Esophagus muscularis mucosa (tissue), 4 donors: ENCODE measurements around the gene MRPS18B. TPM values are rescaled to one million over a fixed set of nuclear protein-coding genes. Genes with fewer than 3 reads are reported as not detected.
A peak's percentile ranks its signal among the peaks of the same experiment; 100 is the strongest.

Experiments
- DNase-seq: peaks from one replicate; pipeline ENCODE4 v3.0.0-alpha.2; 2017; ENCODE audit errors: extremely low spot score
- H3K27ac ChIP-seq, 4 donors: fragments of 200-600 bp; sonication (generic); replicated peaks in 1 of 4; 1 replicate in 3 of 4; 2 replicates in 1 of 4; pipeline ENCODE4 v1.5.1; 2016 to 2019; ENCODE audit warnings: mild to moderate bottlenecking in 1 of 4
- H3K27me3 ChIP-seq, 4 donors: fragments of 200-600 bp; sonication (generic); one replicate each; pipeline versions ENCODE4 v1.5.1 to v1.6.0; 2016 to 2019
- H3K36me3 ChIP-seq, 4 donors: fragments of 200-600 bp; sonication (generic); one replicate each; pipeline ENCODE4 v1.5.1; 2016 to 2019
- H3K4me1 ChIP-seq, 4 donors: fragments of 200-600 bp; sonication (generic); one replicate each; pipeline ENCODE4 v1.5.1; 2016 to 2019
- H3K4me3 ChIP-seq, 4 donors: fragments of 200-600 bp; sonication (generic); 1 replicate in 2 of 4; 2 replicates in 2 of 4; pipeline ENCODE4 v1.5.1; 2016 to 2019; ENCODE audit warnings: mild to moderate bottlenecking in 4 of 4, moderate library complexity in 1 of 4
- H3K9me3 ChIP-seq, 4 donors: fragments of 200-600 bp; sonication (generic); 1 replicate in 3 of 4; 2 replicates in 1 of 4; pipeline ENCODE4 v1.5.1; 2016 to 2019
- CTCF ChIP-seq, 3 experiments: fragments of 200-600 bp in 2 of 3; fragments of 450-650 bp in 1 of 3; sonication (generic) in 2 of 3; IDR thresholded peaks; one replicate each; pipeline ENCODE4 v1.5.1; 2017 to 2019; ENCODE audit warnings: antibody characterized with exemption in 3 of 3, mild to moderate bottlenecking in 2 of 3, moderate library complexity in 1 of 3
- EP300 ChIP-seq: sonication (generic); formaldehyde crosslinking; IDR thresholded peaks from one replicate; pipeline ENCODE4 v1.6.1; 2017; ENCODE audit warnings: antibody characterized with exemption
- POLR2A ChIP-seq: fragments of 450-650 bp; IDR thresholded peaks from one replicate; pipeline ENCODE4 v1.6.1; 2017; ENCODE audit warnings: antibody characterized with exemption, moderate library complexity, mild to moderate bottlenecking, low read depth
- POLR2AphosphoS5 ChIP-seq, 2 donors: sonication (generic); formaldehyde crosslinking; IDR thresholded peaks; one replicate each; pipeline ENCODE4 v1.6.1; 2017; ENCODE audit warnings: antibody characterized with exemption in 2 of 2
- WGBS: methylation state at CpG from one replicate; pipeline ENCODE4 v1.1.5; 2018; 5-methylcytosine and 5-hydroxymethylcytosine counted together
- intact Hi-C: fragments of 100-400 bp; cut with DNase I; formaldehyde crosslinking; loops from one replicate; pipeline ENCODE4 v1.15.1; 2023
- total RNA-seq, 4 donors: library from RNA; depleted of rRNA; stranded (reverse); fragments of >200 nt; gene quantifications; one replicate each; pipeline versions ENCODE4 v1.1.0 to v1.2.1, GENCODE V29; 2016

Gene MRPS18B
- total RNA-seq, 4 donors from 2014 or later = 36.0 to 41.8 (median 40.0) TPM

GRCh38 chr6:30603961-30604360 is 13.7 kb upstream of the MRPS18B start:
- peaks cover 0 to 10% (median under 1%) of the 10 kb centered on the region in 4 donors for H3K4me1 ChIP-seq
- intact Hi-C loops = no loop called here

DNA sequence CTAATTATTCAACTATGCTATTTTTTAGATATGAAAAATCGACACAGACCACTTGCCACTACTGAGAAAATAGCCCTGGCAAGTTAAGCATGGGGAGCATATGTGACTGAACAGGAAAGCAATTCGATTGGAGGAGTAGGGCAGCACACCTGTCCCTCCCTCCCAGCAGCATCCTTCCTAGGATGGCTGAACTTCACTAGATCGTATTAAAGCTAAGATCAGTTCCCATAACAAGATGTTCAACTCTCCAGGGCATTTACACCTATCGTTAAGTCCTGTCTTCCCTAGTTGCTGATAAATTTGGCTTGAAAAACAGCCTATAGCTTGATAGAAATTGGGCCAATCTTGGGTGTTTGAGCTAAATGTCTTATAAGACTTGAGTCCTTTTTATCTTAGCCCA is 7.6 kb upstream of the MRPS18B start:
- Histone ChIP-seq H3K4me3 (no peak overlapping the region), H3K9me3 (no peaks in the 10 kb centered on the region), H3K36me3 (peaks cover 36 to 45% (median 43%) of the 10 kb centered on the region in 4 donors), H3K27ac (peak overlapping the region in 1 of 4 donors; percentile 90), H3K4me1 (peaks cover 53 to 63% (median 57%) of the 10 kb centered on the region in 4 donors), H3K27me3 (no peaks in the 10 kb centered on the region)
- intact Hi-C loops = loop anchor here (5.0 kb wide), 1 partner anchor 128 kb away; no protein-coding TSS in a partner anchor
- no peak for TF ChIP-seq POLR2A
- no peak for TF ChIP-seq CTCF (IDR thresholded peaks at IDR 0.05)
- 81% methylated on average over 4 of the region's 4 CpGs for WGBS
- DNase-seq = no peak

More at GRCh38 chr6:30603961-30604360, 13.7 kb upstream of the MRPS18B start:
- H3K4me3 ChIP-seq = no peak overlapping the region
- H3K36me3 ChIP-seq = peaks cover 83 to 89% (median 87%) of the 10 kb centered on the region in 4 donors
- DNase-seq = no peak
- TF ChIP-seq POLR2A (no peak), EP300 (no peak), CTCF (IDR thresholded peaks at IDR 0.05) (no peak), POLR2AphosphoS5 (IDR thresholded peaks at IDR 0.05) (no peak)
- no peak overlapping the region for H3K27ac ChIP-seq
- 89% methylated on average over 13 of the region's 13 CpGs for WGBS
- no peaks in the 10 kb centered on the region for H3K27me3 ChIP-seq
- no peaks in the 10 kb centered on the region for H3K9me3 ChIP-seq

- intact Hi-C loops = loop anchor here (5.0 kb wide), 1 partner anchor 129 kb away; no protein-coding TSS in a partner anchor
- peaks cover 53 to 63% (median 57%) of the 10 kb centered on the region in 4 donors for H3K4me1 ChIP-seq
- peak overlapping the region in 3 of 4 donors; percentile 41 to 96 (median 90) for H3K27ac ChIP-seq
These were observed 6.3 kb upstream of the MRPS18B start for GRCh38 chr6:30611150-30611855.

DNA sequence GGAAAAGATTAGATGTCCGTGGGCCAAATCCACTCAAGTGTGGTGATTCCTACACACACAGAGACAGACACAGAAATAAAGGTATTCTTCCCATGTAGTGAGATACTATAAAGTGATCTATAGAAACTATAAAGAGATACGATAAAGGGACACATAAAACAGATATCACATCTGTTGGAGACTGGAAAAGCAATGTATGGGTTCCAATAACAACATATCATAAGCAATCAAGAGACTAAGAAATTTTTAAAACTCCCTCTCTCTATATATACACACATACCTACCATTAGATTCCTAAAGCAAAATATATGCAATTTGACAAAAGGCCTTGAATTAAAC is 5.8 kb upstream of the MRPS18B start:
- TF ChIP-seq CTCF (IDR thresholded peaks at IDR 0.05) (no peak), POLR2A (no peak), EP300 (no peak), POLR2AphosphoS5 (IDR thresholded peaks at IDR 0.05) (no peak)
- intact Hi-C loops = loop anchor here (5.0 kb wide), 1 partner anchor 130 kb away; no protein-coding TSS in a partner anchor
- Histone ChIP-seq H3K27ac (peak overlapping the region in 3 of 4 donors; percentile 90 to 96 (median 96)), H3K4me1 (peaks cover 53 to 63% (median 57%) of the 10 kb centered on the region in 4 donors), H3K9me3 (no peaks in the 10 kb centered on the region), H3K36me3 (peaks cover 28 to 39% (median 36%) of the 10 kb centered on the region in 4 donors), H3K27me3 (no peaks in the 10 kb centered on the region), H3K4me3 (no peak overlapping the region)
- DNase-seq = no peak
- WGBS = 79% methylated on average over 2 of the region's 2 CpGs

More at GRCh38 chr6:30611150-30611855, 6.3 kb upstream of the MRPS18B start:
- no peaks in the 10 kb centered on the region for H3K27me3 ChIP-seq
- H3K4me3 ChIP-seq = no peak overlapping the region
- WGBS = 64% methylated on average over 9 of the region's 9 CpGs
- no peak for DNase-seq
- H3K36me3 ChIP-seq = peaks cover 28 to 39% (median 36%) of the 10 kb centered on the region in 4 donors
- H3K9me3 ChIP-seq = no peaks in the 10 kb centered on the region
- TF ChIP-seq POLR2A (no peak), POLR2AphosphoS5 (IDR thresholded peaks at IDR 0.05) (no peak), EP300 (no peak), CTCF (IDR thresholded peaks at IDR 0.05) (no peak)
